ENCODE data around the gene PBX3. TPM values are rescaled to one million over a fixed set of nuclear protein-coding genes. Genes with fewer than 3 reads are reported as not detected.
A peak's percentile ranks its signal among the peaks of the same experiment; 100 is the strongest.

The PBX3 gene
- total RNA-seq, 2 donors from 2014 or later = 37.5 to 46.1 TPM

GRCh38 chr9:125730168-125730567 lies 17.0 kb upstream of the PBX3 start:
- Histone ChIP-seq H3K36me3 (ENCODE audit: control insufficient read depth, insufficient read depth, low read length) (no peaks in the 10 kb centered on the region), H3K9ac (ENCODE audit: extremely low read depth, low read length, poor library complexity, severe bottlenecking) (no peak overlapping the region), H3K27me3 (ENCODE audit: control insufficient read depth, insufficient read depth, low read length, poor library complexity, severe bottlenecking) (no peaks in the 10 kb centered on the region), H3K9me3 (ENCODE audit: control insufficient read depth, low read length) (no peaks in the 10 kb centered on the region), H3K4me1 (ENCODE audit: control insufficient read depth, insufficient read depth, low read length) (no peaks in the 10 kb centered on the region), H3K27ac (ENCODE audit: low read depth, low read length) (no peak overlapping the region), H3K4me3 (ENCODE audit: low read length) (no peak overlapping the region)
- Mint-ChIP-seq H3K4me3 (no peak overlapping the region), H3K4me1 (peaks cover 7% of the 10 kb centered on the region), H3K9me3 (no peaks in the 10 kb centered on the region), H3K36me3 (ENCODE audit: low read depth) (no peaks in the 10 kb centered on the region), H3K27ac (no peak overlapping the region), H3K27me3 (ENCODE audit: insufficient read depth) (no peaks in the 10 kb centered on the region)
- TF ChIP-seq CTCF (conservative IDR thresholded peaks at IDR 0.05) = no peak
- WGBS, 2 experiments (ENCODE audit: insufficient coverage in 1 of 2, insufficient read length in 1 of 2) = 94% methylated on average over 2 of the region's 2 CpGs; no CpG with 5 or more reads in 1 of the 2 experiments
- no peak for DNase-seq

GRCh38 chr9:125732562-125732961 lies 14.6 kb upstream of the PBX3 start:
- DNase-seq = peak; percentile 79
- no peak overlapping the region for H3K9ac ChIP-seq (ENCODE audit: extremely low read depth, low read length, poor library complexity, severe bottlenecking)
- Mint-ChIP-seq H3K4me3 (no peak overlapping the region), H3K9me3 (no peaks in the 10 kb centered on the region), H3K27ac (no peak overlapping the region), H3K4me1 (peaks cover 7% of the 10 kb centered on the region), H3K27me3 (ENCODE audit: insufficient read depth) (peaks cover under 1% of the 10 kb centered on the region), H3K36me3 (ENCODE audit: low read depth) (no peaks in the 10 kb centered on the region)
- WGBS, 2 experiments (ENCODE audit: insufficient coverage in 1 of 2, insufficient read length in 1 of 2) = 97% methylated on average over 2 of the region's 2 CpGs; no CpG with 5 or more reads in 1 of the 2 experiments
- no peaks in the 10 kb centered on the region for H3K9me3 ChIP-seq (ENCODE audit: control insufficient read depth, low read length)
- no peak overlapping the region for H3K4me3 ChIP-seq (ENCODE audit: low read length)
- H3K27me3 ChIP-seq (ENCODE audit: control insufficient read depth, insufficient read depth, low read length, poor library complexity, severe bottlenecking) = no peaks in the 10 kb centered on the region
- no peak overlapping the region for H3K27ac ChIP-seq (ENCODE audit: low read depth, low read length)
- H3K4me1 ChIP-seq (ENCODE audit: control insufficient read depth, insufficient read depth, low read length) = no peaks in the 10 kb centered on the region
- TF ChIP-seq CTCF (conservative IDR thresholded peaks at IDR 0.05) = no peak
- H3K36me3 ChIP-seq (ENCODE audit: control insufficient read depth, insufficient read depth, low read length) = no peaks in the 10 kb centered on the region

GRCh38 chr9:125739436-125739835 lies 7.7 kb upstream of the PBX3 start:
- Mint-ChIP-seq H3K36me3 (ENCODE audit: low read depth) (no peaks in the 10 kb centered on the region), H3K4me1 (no peaks in the 10 kb centered on the region), H3K4me3 (no peak overlapping the region), H3K27me3 (ENCODE audit: insufficient read depth) (peaks cover 4% of the 10 kb centered on the region), H3K27ac (no peak overlapping the region), H3K9me3 (no peaks in the 10 kb centered on the region)
- H3K4me1 ChIP-seq (ENCODE audit: control insufficient read depth, insufficient read depth, low read length) = no peaks in the 10 kb centered on the region
- no peaks in the 10 kb centered on the region for H3K9me3 ChIP-seq (ENCODE audit: control insufficient read depth, low read length)
- WGBS, 2 experiments (ENCODE audit: insufficient coverage in 1 of 2, insufficient read length in 1 of 2) = 87 to 100% methylated on average over 2 to 3 of the region's 3 CpGs
- TF ChIP-seq CTCF (conservative IDR thresholded peaks at IDR 0.05) = no peak
- no peak for DNase-seq
- H3K27ac ChIP-seq (ENCODE audit: low read depth, low read length) = no peak overlapping the region
- no peaks in the 10 kb centered on the region for H3K27me3 ChIP-seq (ENCODE audit: control insufficient read depth, insufficient read depth, low read length, poor library complexity, severe bottlenecking)
- H3K9ac ChIP-seq (ENCODE audit: extremely low read depth, low read length, poor library complexity, severe bottlenecking) = no peak overlapping the region
- H3K4me3 ChIP-seq (ENCODE audit: low read length) = no peak overlapping the region
- no peaks in the 10 kb centered on the region for H3K36me3 ChIP-seq (ENCODE audit: control insufficient read depth, insufficient read depth, low read length)
